SK-N-SH (cell line): ENCODE results near the gene ADAMTS3. TPM values are rescaled to one million over a fixed set of nuclear protein-coding genes. Genes with fewer than 3 reads are reported as not detected.

ENCODE experiments used
- CTCF ChIA-PET: fragments of 300-600, 350-600 bp; formaldehyde crosslinking; extraction: SDS; loops from one replicate; lab custom pipeline; 2021; lab: Yijun Ruan, JAX
- POLR2A ChIA-PET: fragments of 350-600 bp; sonication (Branson Sonifier 250); formaldehyde crosslinking; extraction: SDS; loops from one replicate; lab custom pipeline; 2020; ENCODE audit warnings: antibody characterized with exemption, inconsistent platforms; lab: Yijun Ruan, JAX
- DNase-seq: peaks from one replicate; pipeline ENCODE4 v3.0.0; 2012
- H2AFZ ChIP-seq: fragments of 200-600 bp; sonication (generic); 2 replicates; pipeline ENCODE4 v1.8.1; 2016; ENCODE audit warnings: antibody characterized with exemption, mild to moderate bottlenecking, low read depth
- H3F3A ChIP-seq: fragments of 200-600 bp; sonication (generic); replicated peaks from 2 replicates; pipeline ENCODE3; 2016; ENCODE audit warnings: antibody characterized with exemption, mild to moderate bottlenecking; ENCODE audit not compliant: insufficient read depth
- H3K27ac ChIP-seq, 2 experiments: fragments of 200-500 bp in 1 of 2; fragments of 200-600 bp in 1 of 2; sonication (Bioruptor generic) in 1 of 2; sonication (generic), shearing (Covaris generic) in 1 of 2; 2 replicates each; pipeline versions ENCODE4 v1.5.1 to v1.6.1; 2014 to 2016; ENCODE audit warnings: low read depth in 2 of 2, inconsistent platforms in 1 of 2, low read length in 1 of 2, mild to moderate bottlenecking in 1 of 2, mixed read lengths in 1 of 2
- H3K27me3 ChIP-seq: fragments of 200-600 bp; sonication (generic), shearing (Covaris generic); 2 replicates; pipeline ENCODE4 v1.6.1; 2016; ENCODE audit warnings: mixed run types; ENCODE audit not compliant: insufficient read depth
- H3K36me3 ChIP-seq, 2 experiments: fragments of 200-500 bp in 1 of 2; fragments of 200-600 bp in 1 of 2; sonication (Bioruptor generic) in 1 of 2; sonication (generic) in 1 of 2; replicated peaks in 1 of 2; 2 replicates each; pipeline versions ENCODE3 to v1.5.1; 2014 to 2016; ENCODE audit warnings: low read length in 1 of 2, mild to moderate bottlenecking in 1 of 2; ENCODE audit not compliant: insufficient read depth in 2 of 2, control insufficient read depth in 1 of 2
- H3K4me1 ChIP-seq, 2 experiments: fragments of 200-500 bp in 1 of 2; fragments of 200-600 bp in 1 of 2; sonication (Bioruptor generic) in 1 of 2; sonication (generic), shearing (Covaris generic) in 1 of 2; 2 replicates each; pipeline versions ENCODE4 v1.5.1 to v1.6.1; 2014 to 2016; ENCODE audit warnings: low read depth in 1 of 2, low read length in 1 of 2, mixed run types in 1 of 2; ENCODE audit not compliant: insufficient read depth in 2 of 2, control insufficient read depth in 1 of 2
- H3K4me2 ChIP-seq: fragments of 200-600 bp; sonication (generic), shearing (Covaris generic); 2 replicates; pipeline ENCODE4 v1.6.1; 2017; ENCODE audit warnings: mixed run types
- H3K4me3 ChIP-seq, 2 experiments: fragments of 200-500 bp in 1 of 2; fragments of 200-600 bp in 1 of 2; sonication (Bioruptor generic) in 1 of 2; sonication (generic), shearing (Covaris generic) in 1 of 2; 2 replicates each; pipeline versions ENCODE4 v1.5.1 to v1.8.1; 2014 to 2016; ENCODE audit warnings: low read depth in 2 of 2, inconsistent platforms in 1 of 2, low read length in 1 of 2, mild to moderate bottlenecking in 1 of 2, mixed read lengths in 1 of 2, moderate library complexity in 1 of 2
- H3K79me2 ChIP-seq: fragments of 200-600 bp; sonication (generic); 2 replicates; pipeline ENCODE4 v1.8.1; 2017; ENCODE audit warnings: mild to moderate bottlenecking; ENCODE audit not compliant: insufficient read depth
- H3K9ac ChIP-seq: fragments of 200-600 bp; sonication (generic); 2 replicates; pipeline ENCODE4 v1.6.1; 2017; ENCODE audit warnings: mixed run types
- H3K9me2 ChIP-seq: fragments of 200-600 bp; sonication (generic); 2 replicates; pipeline ENCODE4 v1.6.1; 2017; ENCODE audit warnings: mixed run types
- H3K9me3 ChIP-seq: fragments of 200-600 bp; sonication (generic); 2 replicates; pipeline ENCODE4 v1.6.1; 2017; ENCODE audit warnings: mixed run types, mild to moderate bottlenecking, moderate library complexity
- H4K20me1 ChIP-seq: fragments of 200-600 bp; sonication (generic); 2 replicates; pipeline ENCODE4 v1.6.1; 2017; ENCODE audit warnings: mild to moderate bottlenecking, mixed run types; ENCODE audit not compliant: insufficient read depth
- CHD2 ChIP-seq: fragments of 150-350 bp; IDR thresholded peaks from 2 replicates; pipeline ENCODE4 v1.6.1; 2018; ENCODE audit warnings: low read length; ENCODE audit not compliant: partially characterized antibody
- ELF1 ChIP-seq: IDR thresholded peaks from 2 replicates; pipeline ENCODE4 v1.4.0; 2012
- EP300 ChIP-seq, 2 experiments: IDR thresholded peaks; 2 replicates each; pipeline versions ENCODE4 v1.4.0 to v1.6.1; 2012; ENCODE audit warnings: borderline replicate concordance in 1 of 2, low read depth in 1 of 2, low read length in 1 of 2
- FOSL2 ChIP-seq: IDR thresholded peaks from 2 replicates; pipeline ENCODE4 v1.4.0; 2012; ENCODE audit warnings: low read depth, mild to moderate bottlenecking, moderate library complexity, borderline replicate concordance
- FOXJ3 ChIP-seq: sonication (generic); formaldehyde crosslinking; IDR thresholded peaks from 2 replicates; pipeline ENCODE4 v1.5.1; 2020; ENCODE audit warnings: mild to moderate bottlenecking, missing genetic modification reagents
- GATA2 ChIP-seq: sonication (generic); formaldehyde crosslinking; IDR thresholded peaks from 2 replicates; pipeline ENCODE4 v1.5.0; 2020; ENCODE audit warnings: mild to moderate bottlenecking, missing genetic modification reagents
- JUND ChIP-seq: IDR thresholded peaks from 2 replicates; pipeline ENCODE4 v1.4.0; 2012
- MEF2A ChIP-seq: IDR thresholded peaks from 2 replicates; pipeline ENCODE4 v1.4.0; 2012; ENCODE audit warnings: low read depth, borderline replicate concordance
- MXI1 ChIP-seq: IDR thresholded peaks from 2 replicates; pipeline ENCODE4 v1.6.1; 2012; ENCODE audit warnings: mild to moderate bottlenecking, low read depth, low read length, improper control_type of control experiment
- NFIC ChIP-seq: IDR thresholded peaks from 2 replicates; pipeline ENCODE4 v1.4.0; 2012; ENCODE audit warnings: borderline replicate concordance
- NRF1 ChIP-seq: IDR thresholded peaks from 2 replicates; pipeline ENCODE4 v1.6.1; 2012; ENCODE audit warnings: low read depth, mild to moderate bottlenecking, low read length
- PBX3 ChIP-seq: IDR thresholded peaks from 2 replicates; pipeline ENCODE4; 2012
- POLR2AphosphoS5 ChIP-seq: IDR thresholded peaks from 2 replicates; pipeline ENCODE4 v1.6.1; 2012; ENCODE audit warnings: low read depth, low read length
- RAD21 ChIP-seq: IDR thresholded peaks from 2 replicates; pipeline ENCODE4 v1.6.1; 2012; ENCODE audit warnings: mild to moderate bottlenecking, low read length
- RCOR1 ChIP-seq: fragments of 150-350 bp; IDR thresholded peaks from 2 replicates; pipeline ENCODE4 v1.6.1; 2017; ENCODE audit warnings: antibody characterized with exemption, low read length
- REST ChIP-seq: IDR thresholded peaks from 2 replicates; pipeline ENCODE4 v1.6.1; 2012; ENCODE audit warnings: mild to moderate bottlenecking, low read depth, low read length, moderate library complexity
- RFX5 ChIP-seq: IDR thresholded peaks from 2 replicates; pipeline ENCODE4 v1.6.1; 2012; ENCODE audit warnings: mild to moderate bottlenecking, improper control_type of control experiment, low read length
- SIN3A ChIP-seq: IDR thresholded peaks from 2 replicates; pipeline ENCODE4 v1.6.1; 2012; ENCODE audit warnings: low read depth, mild to moderate bottlenecking, low read length, moderate library complexity, borderline replicate concordance
- SMC3 ChIP-seq: IDR thresholded peaks from 2 replicates; pipeline ENCODE4 v1.6.1; 2012; ENCODE audit warnings: low read depth, low read length, improper control_type of control experiment
- TAF1 ChIP-seq: IDR thresholded peaks from 2 replicates; pipeline ENCODE4 v1.6.1; 2012; ENCODE audit warnings: low read depth, mild to moderate bottlenecking, low read length, moderate library complexity, borderline replicate concordance
- TCF12 ChIP-seq: IDR thresholded peaks from 2 replicates; pipeline ENCODE4 v1.4.0; 2012
- TEAD4 ChIP-seq: IDR thresholded peaks from 2 replicates; pipeline ENCODE4 v1.4.0; 2012; ENCODE audit warnings: mild to moderate bottlenecking, borderline replicate concordance; ENCODE audit not compliant: insufficient read depth
- USF2 ChIP-seq: fragments of 150-350 bp; IDR thresholded peaks from 2 replicates; pipeline ENCODE4 v1.6.1; 2017; ENCODE audit warnings: antibody characterized with exemption, low read length, low read depth, borderline replicate concordance
- YY1 ChIP-seq: IDR thresholded peaks from 2 replicates; pipeline ENCODE4 v1.4.0; 2012; ENCODE audit warnings: low read depth, mild to moderate bottlenecking
- ZBTB33 ChIP-seq: IDR thresholded peaks from 2 replicates; pipeline ENCODE4 v1.4.0; 2012; ENCODE audit warnings: low read depth, borderline replicate concordance
- WGBS: methylation state at CpG from one replicate; pipeline ENCODE4 v1.1.6; 2017; ENCODE audit warnings: low lambda C conversion rate; 5-methylcytosine and 5-hydroxymethylcytosine counted together
- polyA plus RNA-seq, 3 experiments: library from polyadenylated mRNA; depleted of rRNA; stranded (reverse); fragments of >200 nt; gene quantifications; 2 replicates each; pipeline ENCODE4 v1.2.3, GENCODE V29; 2012
- TF ChIP-seq, protein P1 (sequence below): fragments of 150-350 bp; IDR thresholded peaks from 2 replicates; pipeline ENCODE4 v1.6.1; 2016; ENCODE audit warnings: mild to moderate bottlenecking, low read depth, low read length

Gene ADAMTS3
- polyA plus RNA-seq, 1 of the 3 experiments (the other 2 are of a cell fraction), result 0.99 TPM

DNA sequence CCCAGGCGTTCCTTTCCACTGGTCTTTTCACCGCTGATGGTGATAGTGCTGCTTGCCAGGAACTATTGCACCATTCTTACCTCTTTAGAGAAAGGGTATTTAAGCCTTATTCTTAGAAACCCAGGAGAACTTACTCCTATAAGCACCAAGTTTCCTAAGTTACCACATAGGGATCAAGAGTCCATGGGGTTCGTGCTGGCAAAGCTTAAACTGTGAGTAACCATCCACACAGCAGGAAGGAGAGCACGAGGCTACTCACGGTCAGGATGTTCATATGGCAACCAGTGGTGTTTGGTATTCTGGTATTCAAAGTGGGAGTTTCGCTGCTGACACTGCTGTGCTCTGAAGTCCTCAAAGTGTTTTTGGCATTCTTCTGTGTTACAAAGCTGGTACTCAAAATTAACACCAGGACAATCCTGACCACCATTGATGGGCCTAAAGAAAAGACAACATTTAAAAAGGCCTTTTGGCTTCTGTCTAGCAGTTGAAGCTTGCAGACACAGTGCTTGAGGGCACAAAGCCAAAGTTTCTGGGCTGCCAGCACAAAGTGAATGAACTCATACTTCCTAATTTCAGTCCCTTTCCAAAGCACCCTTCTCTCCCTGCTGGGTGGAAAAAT lies 256.9 kb downstream of the ADAMTS3 start:
- peak overlapping the region; percentile 77 to 79 for H3K27ac ChIP-seq
- CTCF ChIA-PET, result interaction anchor here (1.1 to 2.7 kb wide), 4 partner anchors 9 to 16 kb away, joined by 4 to 12 read pairs (median 7); no protein-coding TSS in a partner anchor
- POLR2A ChIA-PET, result no interaction called here
- TF ChIP-seq USF2 (no peak), MEF2A (no peak), TCF12 (peak; percentile 64; the same call in 1 of the 2 replicates), POLR2AphosphoS5 (no peak), TAF1 (no peak), SMC3 (no peak), EP300 (IDR thresholded peaks at IDR 0.05; ENCODE audit: borderline replicate concordance in 1 of 2, low read depth in 1 of 2, low read length in 1 of 2) (peak in 1 of 2 experiments; percentile 29; a peak in 1 of 4 replicates), GATA2 (CRISPR knock-in tag) (no peak), FOSL2 (no peak; the same call in 1 of the 2 replicates), FOXJ3 (no peak), RAD21 (no peak), YY1 (no peak), SIN3A (no peak), TEAD4 (no peak), MXI1 (no peak), REST (no peak), RFX5 (no peak), CHD2 (no peak), ZBTB33 (no peak), RCOR1 (no peak), ELF1 (no peak), NFIC (peak; percentile 49; the same call in 1 of the 2 replicates), PBX3 (peak; percentile 23; the same call in 1 of the 2 replicates), NRF1 (no peak), JUND (no peak)
- TF ChIP-seq, protein P1, sequence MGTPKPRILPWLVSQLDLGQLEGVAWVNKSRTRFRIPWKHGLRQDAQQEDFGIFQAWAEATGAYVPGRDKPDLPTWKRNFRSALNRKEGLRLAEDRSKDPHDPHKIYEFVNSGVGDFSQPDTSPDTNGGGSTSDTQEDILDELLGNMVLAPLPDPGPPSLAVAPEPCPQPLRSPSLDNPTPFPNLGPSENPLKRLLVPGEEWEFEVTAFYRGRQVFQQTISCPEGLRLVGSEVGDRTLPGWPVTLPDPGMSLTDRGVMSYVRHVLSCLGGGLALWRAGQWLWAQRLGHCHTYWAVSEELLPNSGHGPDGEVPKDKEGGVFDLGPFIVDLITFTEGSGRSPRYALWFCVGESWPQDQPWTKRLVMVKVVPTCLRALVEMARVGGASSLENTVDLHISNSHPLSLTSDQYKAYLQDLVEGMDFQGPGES, result no peak

More for the DNA sequence above, 256.9 kb downstream of the ADAMTS3 start:
- DNase-seq, result no peak
- no peaks in the 10 kb centered on the region for H3K36me3 ChIP-seq
- H3K9ac ChIP-seq, result no peak overlapping the region; the same call in 1 of the 2 replicates
- H2AFZ ChIP-seq, result peak overlapping the region; percentile 72
- no peaks in the 10 kb centered on the region for H4K20me1 ChIP-seq
- H3F3A ChIP-seq, result peaks cover 15% of the 10 kb centered on the region
- H3K4me2 ChIP-seq, result peak overlapping the region; percentile 22
- H3K79me2 ChIP-seq, result no peaks in the 10 kb centered on the region
- no peaks in the 10 kb centered on the region for H3K9me2 ChIP-seq
- WGBS, result 48% methylated on average over 6 of the region's 6 CpGs
- peaks cover 11 to 14% of the 10 kb centered on the region in 2 experiments; a peak in 3 of 4 replicates for H3K4me1 ChIP-seq
- no peaks in the 10 kb centered on the region for H3K9me3 ChIP-seq
- H3K4me3 ChIP-seq, result 0 out of 4 replicates have a peak overlapping the region, but pooled peaks of 1 of the 2 experiments have one; percentile 4
- no peaks in the 10 kb centered on the region for H3K27me3 ChIP-seq
